SU-DHL-6 (cell line): ENCODE measurements around the gene HAGH.

Experiments
- EZH2phosphoT487 ChIP-seq: fragments of 200-600 bp; sonication (generic), shearing (Covaris generic); conservative IDR thresholded peaks from 2 replicates; pipeline ENCODE4 v1.6.1; 2018; ENCODE audit warnings: mild to moderate bottlenecking, antibody characterized with exemption, low read length, moderate library complexity, mixed read lengths
- TF ChIP-seq, protein P1 (sequence below): fragments of 200-600 bp; sonication (generic); IDR thresholded peaks from one replicate; pipeline ENCODE4 v1.5.1; 2017; ENCODE audit warnings: antibody characterized with exemption, mild to moderate bottlenecking, low read length, moderate library complexity; ENCODE audit not compliant: insufficient read depth, poor library complexity, severe bottlenecking

DNA sequence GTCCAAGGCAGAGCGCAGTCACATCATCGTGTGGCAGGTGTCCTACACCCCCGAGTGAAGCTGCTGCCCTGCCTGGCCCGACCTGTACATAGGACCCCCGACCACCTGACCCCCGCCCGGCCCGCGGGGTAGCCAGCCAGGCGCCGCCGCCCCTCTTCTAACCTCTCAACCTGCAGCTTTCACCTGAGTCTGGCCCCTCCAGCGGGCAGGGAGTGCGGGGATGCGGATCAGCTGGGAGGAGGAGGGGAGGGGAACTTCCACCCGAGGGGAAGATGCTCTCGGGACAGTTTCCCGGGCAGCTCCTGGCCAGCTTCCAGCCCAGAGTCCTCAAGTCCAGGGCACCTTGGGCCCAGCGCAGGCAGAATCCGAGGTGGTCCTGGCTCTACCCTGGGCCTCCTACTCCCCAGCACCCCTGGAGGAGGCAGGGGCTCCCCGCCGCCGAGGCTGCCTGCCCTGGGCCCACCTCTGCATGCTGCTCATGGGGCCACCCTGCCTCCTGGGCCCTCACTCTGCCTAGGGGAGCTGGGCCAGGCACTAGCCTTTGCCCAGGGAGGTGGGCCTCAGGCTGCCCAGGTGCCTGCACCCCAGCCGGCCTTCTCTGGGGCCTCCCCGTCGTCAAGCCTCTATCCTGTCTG, 57.7 kb downstream of the HAGH start:
- TF ChIP-seq, protein P1, sequence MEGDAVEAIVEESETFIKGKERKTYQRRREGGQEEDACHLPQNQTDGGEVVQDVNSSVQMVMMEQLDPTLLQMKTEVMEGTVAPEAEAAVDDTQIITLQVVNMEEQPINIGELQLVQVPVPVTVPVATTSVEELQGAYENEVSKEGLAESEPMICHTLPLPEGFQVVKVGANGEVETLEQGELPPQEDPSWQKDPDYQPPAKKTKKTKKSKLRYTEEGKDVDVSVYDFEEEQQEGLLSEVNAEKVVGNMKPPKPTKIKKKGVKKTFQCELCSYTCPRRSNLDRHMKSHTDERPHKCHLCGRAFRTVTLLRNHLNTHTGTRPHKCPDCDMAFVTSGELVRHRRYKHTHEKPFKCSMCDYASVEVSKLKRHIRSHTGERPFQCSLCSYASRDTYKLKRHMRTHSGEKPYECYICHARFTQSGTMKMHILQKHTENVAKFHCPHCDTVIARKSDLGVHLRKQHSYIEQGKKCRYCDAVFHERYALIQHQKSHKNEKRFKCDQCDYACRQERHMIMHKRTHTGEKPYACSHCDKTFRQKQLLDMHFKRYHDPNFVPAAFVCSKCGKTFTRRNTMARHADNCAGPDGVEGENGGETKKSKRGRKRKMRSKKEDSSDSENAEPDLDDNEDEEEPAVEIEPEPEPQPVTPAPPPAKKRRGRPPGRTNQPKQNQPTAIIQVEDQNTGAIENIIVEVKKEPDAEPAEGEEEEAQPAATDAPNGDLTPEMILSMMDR, result no peak
- no peak for TF ChIP-seq EZH2phosphoT487
